HepG2 (cell line): ENCODE data around the gene PPP1R18. TPM values are rescaled to one million over a fixed set of nuclear protein-coding genes. Genes with fewer than 3 reads are reported as not detected.
A peak's percentile ranks its signal among the peaks of the same experiment; 100 is the strongest.

Source experiments
- ATF7-NPFF ChIP-seq: sonication (generic); formaldehyde crosslinking; IDR thresholded peaks from 2 replicates; pipeline ENCODE4 v1.8.1; 2023; ENCODE audit warnings: mild to moderate bottlenecking, low read depth, missing genetic modification reagents, moderate library complexity
- ATRX ChIP-seq: sonication (generic); formaldehyde crosslinking; IDR thresholded peaks from 2 replicates; pipeline ENCODE4 v1.4.0; 2020; ENCODE audit warnings: missing genetic modification reagents, borderline replicate concordance
- KAT2B ChIP-seq: fragments of 150-350 bp; IDR thresholded peaks from 2 replicates; pipeline ENCODE4 v1.6.1; 2014; ENCODE audit warnings: low read depth, low read length, borderline replicate concordance
- KLF12 ChIP-seq: sonication (generic); formaldehyde crosslinking; IDR thresholded peaks from 2 replicates; pipeline ENCODE4 v1.4.0; 2020; ENCODE audit warnings: missing genetic modification reagents, borderline replicate concordance
- REXO4 ChIP-seq: sonication (generic); formaldehyde crosslinking; IDR thresholded peaks from 2 replicates; pipeline ENCODE4 v1.8.0; 2022; ENCODE audit warnings: missing genetic modification reagents, mild to moderate bottlenecking, borderline replicate concordance
- SP5 ChIP-seq: IDR thresholded peaks from 2 replicates; pipeline ENCODE4 v1.6.1; 2016; ENCODE audit warnings: low read depth, borderline replicate concordance
- SPEN ChIP-seq: sonication (generic); formaldehyde crosslinking; IDR thresholded peaks from 2 replicates; pipeline ENCODE4 v1.5.1; 2020; ENCODE audit warnings: low read depth, mild to moderate bottlenecking, missing genetic modification reagents
- TFDP2 ChIP-seq: sonication (generic); formaldehyde crosslinking; IDR thresholded peaks from 2 replicates; pipeline ENCODE4 v1.4.0; 2020; ENCODE audit warnings: missing genetic modification reagents
- ZBTB4 ChIP-seq: sonication (generic); formaldehyde crosslinking; IDR thresholded peaks from 2 replicates; pipeline ENCODE4 v1.4.0; 2020; ENCODE audit warnings: missing genetic modification reagents, mild to moderate bottlenecking, borderline replicate concordance
- ZNF136 ChIP-seq: sonication (generic); formaldehyde crosslinking; IDR thresholded peaks from 2 replicates; pipeline ENCODE4 v1.8.1; 2022; ENCODE audit warnings: low read depth, mild to moderate bottlenecking, moderate library complexity, missing genetic modification reagents
- ZNF24 ChIP-seq: fragments of 450-650 bp; IDR thresholded peaks from 2 replicates; pipeline ENCODE4 v1.6.1; 2017; ENCODE audit warnings: antibody characterized with exemption, mild to moderate bottlenecking
- ZNF282 ChIP-seq: fragments of 450-650 bp; IDR thresholded peaks from 2 replicates; pipeline ENCODE4 v1.6.1; 2018; ENCODE audit not compliant: partially characterized antibody
- ZNF34 ChIP-seq: sonication (generic); formaldehyde crosslinking; IDR thresholded peaks from 2 replicates; pipeline ENCODE4 v1.4.0; 2020; ENCODE audit warnings: mild to moderate bottlenecking, missing genetic modification reagents, borderline replicate concordance
- ZNF615 ChIP-seq: sonication (generic); formaldehyde crosslinking; IDR thresholded peaks from 2 replicates; pipeline ENCODE4 v1.5.0; 2020; ENCODE audit warnings: mild to moderate bottlenecking, missing genetic modification reagents, borderline replicate concordance
- ZNF780A ChIP-seq: sonication (generic); formaldehyde crosslinking; IDR thresholded peaks from 2 replicates; pipeline ENCODE4 v1.8.0; 2022; ENCODE audit warnings: mild to moderate bottlenecking, missing genetic modification reagents, moderate library complexity
- ZNF879 ChIP-seq: sonication (generic); formaldehyde crosslinking; IDR thresholded peaks from 2 replicates; pipeline ENCODE4 v1.8.1; 2023; ENCODE audit warnings: missing genetic modification reagents
- polyA plus RNA-seq, 8 experiments: library from polyadenylated mRNA; depleted of rRNA in 3 of 8; stranded (reverse) in 7 of 8; unstranded in 1 of 8; fragments of >200 nt; fragmentation: Illumina TruSeq in 4 of 8; extraction: Trizol in 4 of 8; gene quantifications; 2 replicates each; pipeline versions ENCODE4 v1.2.1 to v1.2.3, GENCODE V29; 2011 to 2016; ENCODE audit warnings: low read depth in 4 of 8, missing spikeins in 1 of 8, mixed read lengths in 1 of 8; ENCODE audit not compliant: insufficient read depth in 1 of 8
- total RNA-seq, 5 experiments: library from RNA; depleted of rRNA; stranded (reverse); fragments of >200 nt; fragmentation: Illumina TruSeq; extraction: Trizol; gene quantifications; 2 replicates each; pipeline ENCODE4 v1.2.3, GENCODE V29; 2016; ENCODE audit warnings: low read depth in 1 of 5
- TF ChIP-seq, protein P1 (sequence below): sonication (generic); formaldehyde crosslinking; IDR thresholded peaks from 2 replicates; pipeline ENCODE4 v1.5.0; 2020; ENCODE audit warnings: missing genetic modification reagents, mild to moderate bottlenecking, borderline replicate concordance
- TF ChIP-seq, protein P2 (sequence below): sonication (generic); formaldehyde crosslinking; IDR thresholded peaks from 2 replicates; pipeline ENCODE4 v1.9.0; 2021; ENCODE audit warnings: missing genetic modification reagents, borderline replicate concordance

PPP1R18 gene
- total and polyA plus RNA-seq, 2 of the 13 experiments (the other 11 are each of a cell fraction or from before 2014, with no cell fraction given): 4.9 to 9.2 TPM

- TF ChIP-seq, protein P1, sequence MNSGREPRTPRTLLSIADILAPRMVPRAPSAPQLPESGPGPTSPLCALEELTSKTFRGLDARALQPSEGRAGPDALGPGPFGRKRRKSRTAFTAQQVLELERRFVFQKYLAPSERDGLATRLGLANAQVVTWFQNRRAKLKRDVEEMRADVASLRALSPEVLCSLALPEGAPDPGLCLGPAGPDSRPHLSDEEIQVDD (CRISPR knock-in tag): no peak
- TF ChIP-seq ZNF34 (CRISPR knock-in tag): no peak
- no peak for TF ChIP-seq ATF7-NPFF (CRISPR knock-in tag)
- TF ChIP-seq SPEN (CRISPR knock-in tag): peak; percentile 72
- TF ChIP-seq ATRX: no peak
- TF ChIP-seq SP5 (CRISPR knock-in tag): peak; percentile 85
- TF ChIP-seq KAT2B: no peak
- no peak for TF ChIP-seq ZNF24
- TF ChIP-seq KLF12 (CRISPR knock-in tag): 0 out of 2 replicates have a peak, but pooled peaks have one; percentile 47
- no peak for TF ChIP-seq ZNF780A (CRISPR knock-in tag)
- no peak for TF ChIP-seq ZBTB4
- TF ChIP-seq ZNF879 (CRISPR knock-in tag): no peak
- TF ChIP-seq REXO4 (CRISPR knock-in tag): no peak
- TF ChIP-seq, protein P2, sequence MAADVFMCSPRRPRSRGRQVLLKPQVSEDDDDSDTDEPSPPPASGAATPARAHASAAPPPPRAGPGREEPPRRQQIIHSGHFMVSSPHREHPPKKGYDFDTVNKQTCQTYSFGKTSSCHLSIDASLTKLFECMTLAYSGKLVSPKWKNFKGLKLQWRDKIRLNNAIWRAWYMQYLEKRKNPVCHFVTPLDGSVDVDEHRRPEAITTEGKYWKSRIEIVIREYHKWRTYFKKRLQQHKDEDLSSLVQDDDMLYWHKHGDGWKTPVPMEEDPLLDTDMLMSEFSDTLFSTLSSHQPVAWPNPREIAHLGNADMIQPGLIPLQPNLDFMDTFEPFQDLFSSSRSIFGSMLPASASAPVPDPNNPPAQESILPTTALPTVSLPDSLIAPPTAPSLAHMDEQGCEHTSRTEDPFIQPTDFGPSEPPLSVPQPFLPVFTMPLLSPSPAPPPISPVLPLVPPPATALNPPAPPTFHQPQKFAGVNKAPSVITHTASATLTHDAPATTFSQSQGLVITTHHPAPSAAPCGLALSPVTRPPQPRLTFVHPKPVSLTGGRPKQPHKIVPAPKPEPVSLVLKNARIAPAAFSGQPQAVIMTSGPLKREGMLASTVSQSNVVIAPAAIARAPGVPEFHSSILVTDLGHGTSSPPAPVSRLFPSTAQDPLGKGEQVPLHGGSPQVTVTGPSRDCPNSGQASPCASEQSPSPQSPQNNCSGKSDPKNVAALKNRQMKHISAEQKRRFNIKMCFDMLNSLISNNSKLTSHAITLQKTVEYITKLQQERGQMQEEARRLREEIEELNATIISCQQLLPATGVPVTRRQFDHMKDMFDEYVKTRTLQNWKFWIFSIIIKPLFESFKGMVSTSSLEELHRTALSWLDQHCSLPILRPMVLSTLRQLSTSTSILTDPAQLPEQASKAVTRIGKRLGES: no peak; the same call in 1 of the 2 replicates
- TF ChIP-seq ZNF282: no peak
- TF ChIP-seq TFDP2 (CRISPR knock-in tag): peak; percentile 79
- no peak for TF ChIP-seq ZNF615 (CRISPR knock-in tag)
- TF ChIP-seq ZNF136 (CRISPR knock-in tag): 0 out of 2 replicates have a peak, but pooled peaks have one; percentile 52
These were observed 4.2 kb upstream of the PPP1R18 start, which contains the start of gene NRM (continued) for GRCh38 chr6:30690403-30691207.
